HCT116 (cell line): ENCODE measurements around the gene GRK5. TPM values are rescaled to one million over a fixed set of nuclear protein-coding genes. Genes with fewer than 3 reads are reported as not detected.

Source experiments
- ATAC-seq: fragments of 200-7000 bp; cut with Tn5 transposase; 2 replicates; pipeline ENCODE4 v1.9.1; 2020; ENCODE audit warnings: mild to moderate bottlenecking, moderate library complexity
- BruUV-seq: library from RNA; stranded (reverse); fragments of 400-500 nt; replicated peaks from 2 replicates; lab custom pipeline; 2021; lab: Mats Ljungman, UMichigan
- CTCF ChIA-PET: fragments of 300-600 bp; sonication (Branson Sonifier 250); formaldehyde crosslinking; loops from one replicate; lab custom pipeline; 2021; ENCODE audit warnings: antibody characterized with exemption; lab: Charles Lee
- POLR2A ChIA-PET: fragments of 300-600, 350-600 bp; sonication (Branson Sonifier 250); formaldehyde crosslinking; loops from one replicate; lab custom pipeline; 2021; ENCODE audit warnings: antibody characterized with exemption; lab: Charles Lee
- RAD21 ChIA-PET, 2 experiments: fragments of 300-600 bp; sonication (Branson Sonifier 250); formaldehyde crosslinking; loops; one replicate each; lab custom pipeline; 2023; ENCODE audit warnings: low total read pairs in 2 of 2; ENCODE audit not compliant: uncharacterized antibody in 2 of 2, unreplicated experiment in 2 of 2, low non-redundant PET in 1 of 2; lab: Charles Lee
- DNase-seq: peaks from one replicate; pipeline ENCODE4 v3.0.0-alpha.2; 2010; ENCODE audit warnings: low read depth, low spot score
- H2AFZ ChIP-seq: fragments of 200-600 bp; shearing (Covaris generic), sonication (generic); 2 replicates; pipeline ENCODE4 v1.6.1; 2017; ENCODE audit warnings: low read depth, mixed run types, mixed read lengths, antibody characterized with exemption, low read length; ENCODE audit not compliant: poor library complexity, severe bottlenecking
- H3K27ac ChIP-seq: 2 replicates; pipeline ENCODE4 v1.5.1; 2012; ENCODE audit warnings: low read depth, low read length
- H3K27me3 ChIP-seq: fragments of 200-600 bp; sonication (generic); 2 replicates; pipeline ENCODE4 v1.6.1; 2016; ENCODE audit warnings: mixed run types, low read length, mixed read lengths; ENCODE audit not compliant: insufficient read depth
- H3K36me3 ChIP-seq, 2 experiments: fragments of 200-500 bp in 1 of 2; fragments of 200-600 bp in 1 of 2; sonication (Bioruptor generic) in 1 of 2; sonication (generic) in 1 of 2; 2 replicates each; pipeline versions ENCODE4 v1.5.1 to v1.6.1; 2014 to 2016; ENCODE audit warnings: low read length in 2 of 2, inconsistent platforms in 1 of 2, mixed read lengths in 1 of 2, mixed run types in 1 of 2; ENCODE audit not compliant: insufficient read depth in 2 of 2, control insufficient read depth in 1 of 2
- H3K4me1 ChIP-seq, 2 experiments: fragments of 200-600 bp in 1 of 2; sonication (generic) in 1 of 2; 2 replicates each; pipeline versions ENCODE4 v1.5.1 to v1.6.1; 2012 to 2017; ENCODE audit warnings: low read length in 2 of 2, inconsistent platforms in 1 of 2, mild to moderate bottlenecking in 1 of 2, mixed read lengths in 1 of 2, mixed run types in 1 of 2, moderate library complexity in 1 of 2; ENCODE audit not compliant: insufficient read depth in 2 of 2, control insufficient read depth in 1 of 2
- H3K4me2 ChIP-seq: fragments of 200-600 bp; sonication (generic); 2 replicates; pipeline ENCODE4 v1.6.1; 2017; ENCODE audit warnings: mixed run types, low read length, mixed read lengths
- H3K4me3 ChIP-seq, 2 experiments: fragments of 200-600 bp in 1 of 2; sonication (generic) in 1 of 2; replicated peaks in 1 of 2; 2 replicates each; pipeline ENCODE4 v1.5.1; 2011 to 2016; ENCODE audit warnings: low read length in 2 of 2, control low read depth in 1 of 2, low read depth in 1 of 2, mild to moderate bottlenecking in 1 of 2, mixed read lengths in 1 of 2, mixed run types in 1 of 2
- H3K79me2 ChIP-seq: fragments of 200-600 bp; sonication (generic); 2 replicates; pipeline ENCODE4 v1.6.1; 2017; ENCODE audit warnings: mild to moderate bottlenecking, mixed run types, low read length, moderate library complexity, mixed read lengths; ENCODE audit not compliant: insufficient read depth
- H3K9ac ChIP-seq: fragments of 200-600 bp; sonication (generic); 2 replicates; pipeline ENCODE4 v1.6.1; 2016; ENCODE audit warnings: low read length, mixed read lengths
- H3K9me2 ChIP-seq: fragments of 200-600 bp; sonication (generic), shearing (Covaris generic); 2 replicates; pipeline ENCODE4 v1.6.1; 2017; ENCODE audit warnings: mixed run types, mild to moderate bottlenecking, moderate library complexity; ENCODE audit not compliant: insufficient read depth
- H3K9me3 ChIP-seq, 2 experiments: fragments of 200-500 bp in 1 of 2; fragments of 200-600 bp in 1 of 2; sonication (Bioruptor generic) in 1 of 2; sonication (generic) in 1 of 2; 2 replicates each; pipeline ENCODE4 v1.6.1; 2014 to 2017; ENCODE audit warnings: low read length in 2 of 2, mixed read lengths in 2 of 2, inconsistent platforms in 1 of 2, low read depth in 1 of 2, mild to moderate bottlenecking in 1 of 2, mixed run types in 1 of 2, moderate library complexity in 1 of 2; ENCODE audit not compliant: control insufficient read depth in 1 of 2, insufficient read depth in 1 of 2
- H4K20me1 ChIP-seq: fragments of 200-600 bp; sonication (generic), shearing (Covaris generic); 2 replicates; pipeline ENCODE4 v1.6.1; 2017; ENCODE audit warnings: mixed run types, mild to moderate bottlenecking, moderate library complexity; ENCODE audit not compliant: insufficient read depth
- CBX3 ChIP-seq: IDR thresholded peaks from 2 replicates; pipeline ENCODE4 v1.6.1; 2012; ENCODE audit warnings: low read depth
- EGR1 ChIP-seq: IDR thresholded peaks from 2 replicates; pipeline ENCODE4 v1.6.1; 2012; ENCODE audit warnings: low read depth
- ELF1 ChIP-seq: IDR thresholded peaks from 2 replicates; pipeline ENCODE4 v1.6.1; 2012; ENCODE audit warnings: low read depth, borderline replicate concordance
- EZH2 ChIP-seq: fragments of 200-600 bp; sonication (generic); IDR thresholded peaks from 2 replicates; pipeline ENCODE4 v1.6.1; 2017; ENCODE audit warnings: antibody characterized with exemption, mixed run types
- FOSL1 ChIP-seq: IDR thresholded peaks from 2 replicates; pipeline ENCODE4 v1.6.1; 2012; ENCODE audit warnings: low read depth
- POLR2A ChIP-seq: IDR thresholded peaks from 2 replicates; pipeline ENCODE4 v1.7.0; 2011; ENCODE audit warnings: borderline replicate concordance; ENCODE audit not compliant: insufficient read depth, insufficient read length; ENCODE audit errors: extremely low read depth
- RAD21 ChIP-seq: IDR thresholded peaks from 2 replicates; pipeline ENCODE4 v1.6.1; 2012; ENCODE audit warnings: low read depth, mild to moderate bottlenecking
- SIN3A ChIP-seq: IDR thresholded peaks from 2 replicates; pipeline ENCODE4 v1.6.1; 2012; ENCODE audit warnings: low read depth
- SP1 ChIP-seq: IDR thresholded peaks from 2 replicates; pipeline ENCODE4 v1.6.1; 2012; ENCODE audit warnings: low read depth
- TCF7L2 ChIP-seq: IDR thresholded peaks from 2 replicates; pipeline ENCODE4 v1.7.0; 2011; ENCODE audit warnings: borderline replicate concordance, inconsistent platforms; ENCODE audit not compliant: insufficient read depth, insufficient read length; ENCODE audit errors: extremely low read depth
- YY1 ChIP-seq: IDR thresholded peaks from 2 replicates; pipeline ENCODE4 v1.6.1; 2011; ENCODE audit warnings: low read length, low read depth, moderate library complexity, mild to moderate bottlenecking; ENCODE audit not compliant: insufficient replicate concordance; ENCODE audit errors: extremely low read depth
- ZFX ChIP-seq: fragments of 450-650 bp; IDR thresholded peaks from 2 replicates; pipeline ENCODE4 v1.6.1; 2017
- ZNF274 ChIP-seq: fragments of 200-500 bp; sonication (Bioruptor generic); IDR thresholded peaks from 2 replicates; pipeline ENCODE4 v1.6.1; 2014; ENCODE audit warnings: mild to moderate bottlenecking, low read depth, low read length, inconsistent platforms
- intact Hi-C: fragments of 100-400 bp; cut with micrococcal nuclease; formaldehyde crosslinking; loops from 2 replicates; pipeline ENCODE4 v1.10.0; 2022
- total RNA-seq: library from RNA; stranded (reverse); gene quantifications from one replicate; pipeline ENCODE4 v1.2.1, GENCODE V29; 2021; ENCODE audit not compliant: unreplicated experiment
- TF ChIP-seq, protein P1 (sequence below), 3 experiments: fragments of 200-600 bp in 1 of 3; sonication (generic) in 1 of 3; IDR thresholded peaks in 2 of 3; conservative IDR thresholded peaks in 1 of 3; 2 replicates each; pipeline ENCODE4 v1.5.1; 2012 to 2017; ENCODE audit warnings: low read depth in 2 of 3, low read length in 2 of 3, antibody characterized with exemption in 1 of 3, borderline replicate concordance in 1 of 3, control low read depth in 1 of 3, mild to moderate bottlenecking in 1 of 3, mixed read lengths in 1 of 3, mixed run types in 1 of 3, moderate library complexity in 1 of 3; ENCODE audit not compliant: insufficient read depth in 1 of 3
- TF ChIP-seq, protein P2 (sequence below): IDR thresholded peaks from 2 replicates; pipeline ENCODE4 v1.6.1; 2012; ENCODE audit warnings: low read depth

GRK5 gene
- total RNA-seq, 1 experiment from 2014 or later, result 7.3 TPM

DNA sequence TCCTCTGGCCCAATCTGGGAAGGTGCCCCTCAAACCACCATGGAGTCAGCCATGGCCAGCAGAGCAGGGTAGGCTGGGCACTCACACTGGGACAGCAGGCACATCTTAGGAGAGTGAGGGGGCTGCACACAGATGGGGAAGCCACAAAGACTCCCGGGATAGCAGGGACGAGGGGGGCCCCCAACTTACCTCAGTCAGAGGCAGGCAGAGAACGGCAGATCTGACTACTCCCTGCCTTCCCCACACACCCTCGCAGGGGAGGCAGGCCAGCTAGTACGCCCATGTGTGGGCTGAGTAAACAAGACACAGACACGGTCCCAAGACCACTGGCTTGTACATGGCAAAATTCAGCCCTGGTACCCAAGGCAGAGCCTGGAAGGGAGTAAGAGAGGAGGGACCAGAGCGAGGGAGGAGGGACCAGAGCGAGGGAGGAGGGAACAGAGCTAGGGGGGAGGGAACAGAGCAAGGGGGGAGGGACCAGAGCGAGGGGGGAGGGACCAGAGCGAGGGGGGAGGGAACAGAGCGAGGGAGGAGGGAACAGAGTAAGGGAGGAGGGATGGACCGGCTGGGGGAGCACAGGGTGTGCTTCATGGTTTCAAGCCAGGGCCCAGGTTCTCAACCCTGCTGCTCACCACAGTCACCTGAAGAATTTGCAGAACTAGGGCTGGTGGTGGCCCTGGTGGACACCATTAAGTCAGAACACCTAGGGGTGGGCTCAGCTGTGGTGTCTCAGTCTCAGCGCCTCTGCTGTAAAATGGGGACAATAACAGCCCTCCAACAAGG, 261.4 kb downstream of the GRK5 start:
- peaks cover 0 to 15% of the 10 kb centered on the region in 2 experiments; a peak in 1 of 4 replicates for H3K4me1 ChIP-seq
- TF ChIP-seq ZFX (no peak), SP1 (no peak)
- no peak overlapping the region for H2AFZ ChIP-seq
- DNase-seq (no peak), ATAC-seq (peak; percentile 91)
- intact Hi-C loops, result no loop called here
- no peaks in the 10 kb centered on the region for H3K79me2 ChIP-seq
- no peaks in the 10 kb centered on the region for H4K20me1 ChIP-seq
- RAD21 ChIA-PET, result interaction anchor here in 1 of 2 experiments (1.2 kb wide), 1 partner anchor 269 kb away, joined by 3 read pairs; no protein-coding TSS in a partner anchor
- no peak overlapping the region for H3K4me3 ChIP-seq
- no peaks in the 10 kb centered on the region for H3K27me3 ChIP-seq
- no peaks in the 10 kb centered on the region for H3K9me3 ChIP-seq
- CTCF ChIA-PET, result no interaction called here
- 0 out of 2 replicates have a peak overlapping the region, but pooled peaks have one; percentile 8 for H3K4me2 ChIP-seq
- no peak overlapping the region for H3K9ac ChIP-seq
- H3K9me2 ChIP-seq, result no peaks in the 10 kb centered on the region
- H3K36me3 ChIP-seq, result no peaks in the 10 kb centered on the region
- no TSS peak for BruUV-seq
- POLR2A ChIA-PET, result no interaction called here
- H3K27ac ChIP-seq, result no peak overlapping the region; the same call in 1 of the 2 replicates

DNA sequence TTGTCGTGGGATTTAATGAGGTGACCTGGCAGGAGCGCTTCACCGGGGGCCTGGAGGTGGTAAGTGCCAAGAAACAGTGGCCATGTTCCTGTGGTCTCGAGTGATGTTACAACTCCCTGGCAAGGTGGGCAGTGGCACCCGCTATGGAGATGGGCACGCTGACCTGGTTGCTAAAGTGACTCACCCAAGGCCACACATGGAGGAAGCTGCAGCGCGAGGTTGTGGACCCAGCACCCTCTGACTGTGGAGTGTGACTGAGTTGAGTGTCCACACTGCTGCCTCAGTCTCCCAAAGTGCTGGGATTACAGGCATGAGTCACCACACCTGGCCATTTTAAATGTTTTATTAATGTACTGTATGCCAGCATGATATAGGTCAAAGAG, 261.9 kb downstream of the GRK5 start:
- H3K27ac ChIP-seq, result no peak overlapping the region
- H4K20me1 ChIP-seq, result no peaks in the 10 kb centered on the region
- no peaks in the 10 kb centered on the region for H3K9me2 ChIP-seq
- peaks cover 0 to 15% of the 10 kb centered on the region in 2 experiments; a peak in 1 of 4 replicates for H3K4me1 ChIP-seq
- no peak overlapping the region for H2AFZ ChIP-seq
- H3K36me3 ChIP-seq, result no peaks in the 10 kb centered on the region
- no peak for DNase-seq
- ChIA-PET RAD21 (interaction anchor here in 1 of 2 experiments (1.2 kb wide), 1 partner anchor 270 kb away, joined by 3 read pairs; no protein-coding TSS in a partner anchor), POLR2A (no interaction called here), CTCF (no interaction called here)
- H3K79me2 ChIP-seq, result no peaks in the 10 kb centered on the region
- 0 out of 2 replicates have a peak overlapping the region, but pooled peaks have one; percentile 8 for H3K4me2 ChIP-seq
- H3K27me3 ChIP-seq, result no peaks in the 10 kb centered on the region
- H3K4me3 ChIP-seq, result no peak overlapping the region
- ATAC-seq, result no peak
- H3K9me3 ChIP-seq, result no peaks in the 10 kb centered on the region
- intact Hi-C loops, result no loop called here
- H3K9ac ChIP-seq, result no peak overlapping the region
- no TSS peak for BruUV-seq
- TF ChIP-seq POLR2A (no peak), EGR1 (no peak), TCF7L2 (no peak), RAD21 (no peak), ELF1 (no peak), ZFX (no peak), FOSL1 (no peak), SIN3A (no peak), YY1 (no peak), EZH2 (no peak), CBX3 (no peak), ZNF274 (no peak)
- TF ChIP-seq, protein P1, sequence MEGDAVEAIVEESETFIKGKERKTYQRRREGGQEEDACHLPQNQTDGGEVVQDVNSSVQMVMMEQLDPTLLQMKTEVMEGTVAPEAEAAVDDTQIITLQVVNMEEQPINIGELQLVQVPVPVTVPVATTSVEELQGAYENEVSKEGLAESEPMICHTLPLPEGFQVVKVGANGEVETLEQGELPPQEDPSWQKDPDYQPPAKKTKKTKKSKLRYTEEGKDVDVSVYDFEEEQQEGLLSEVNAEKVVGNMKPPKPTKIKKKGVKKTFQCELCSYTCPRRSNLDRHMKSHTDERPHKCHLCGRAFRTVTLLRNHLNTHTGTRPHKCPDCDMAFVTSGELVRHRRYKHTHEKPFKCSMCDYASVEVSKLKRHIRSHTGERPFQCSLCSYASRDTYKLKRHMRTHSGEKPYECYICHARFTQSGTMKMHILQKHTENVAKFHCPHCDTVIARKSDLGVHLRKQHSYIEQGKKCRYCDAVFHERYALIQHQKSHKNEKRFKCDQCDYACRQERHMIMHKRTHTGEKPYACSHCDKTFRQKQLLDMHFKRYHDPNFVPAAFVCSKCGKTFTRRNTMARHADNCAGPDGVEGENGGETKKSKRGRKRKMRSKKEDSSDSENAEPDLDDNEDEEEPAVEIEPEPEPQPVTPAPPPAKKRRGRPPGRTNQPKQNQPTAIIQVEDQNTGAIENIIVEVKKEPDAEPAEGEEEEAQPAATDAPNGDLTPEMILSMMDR (IDR thresholded peaks at IDR 0.05 in 2 of 3, conservative IDR thresholded peaks at IDR 0.05 in 1 of 3; ENCODE audit: borderline replicate concordance in 1 of 3, insufficient read depth in 1 of 3, low read depth in 2 of 3, low read length in 2 of 3), result no peak
- TF ChIP-seq, protein P2, sequence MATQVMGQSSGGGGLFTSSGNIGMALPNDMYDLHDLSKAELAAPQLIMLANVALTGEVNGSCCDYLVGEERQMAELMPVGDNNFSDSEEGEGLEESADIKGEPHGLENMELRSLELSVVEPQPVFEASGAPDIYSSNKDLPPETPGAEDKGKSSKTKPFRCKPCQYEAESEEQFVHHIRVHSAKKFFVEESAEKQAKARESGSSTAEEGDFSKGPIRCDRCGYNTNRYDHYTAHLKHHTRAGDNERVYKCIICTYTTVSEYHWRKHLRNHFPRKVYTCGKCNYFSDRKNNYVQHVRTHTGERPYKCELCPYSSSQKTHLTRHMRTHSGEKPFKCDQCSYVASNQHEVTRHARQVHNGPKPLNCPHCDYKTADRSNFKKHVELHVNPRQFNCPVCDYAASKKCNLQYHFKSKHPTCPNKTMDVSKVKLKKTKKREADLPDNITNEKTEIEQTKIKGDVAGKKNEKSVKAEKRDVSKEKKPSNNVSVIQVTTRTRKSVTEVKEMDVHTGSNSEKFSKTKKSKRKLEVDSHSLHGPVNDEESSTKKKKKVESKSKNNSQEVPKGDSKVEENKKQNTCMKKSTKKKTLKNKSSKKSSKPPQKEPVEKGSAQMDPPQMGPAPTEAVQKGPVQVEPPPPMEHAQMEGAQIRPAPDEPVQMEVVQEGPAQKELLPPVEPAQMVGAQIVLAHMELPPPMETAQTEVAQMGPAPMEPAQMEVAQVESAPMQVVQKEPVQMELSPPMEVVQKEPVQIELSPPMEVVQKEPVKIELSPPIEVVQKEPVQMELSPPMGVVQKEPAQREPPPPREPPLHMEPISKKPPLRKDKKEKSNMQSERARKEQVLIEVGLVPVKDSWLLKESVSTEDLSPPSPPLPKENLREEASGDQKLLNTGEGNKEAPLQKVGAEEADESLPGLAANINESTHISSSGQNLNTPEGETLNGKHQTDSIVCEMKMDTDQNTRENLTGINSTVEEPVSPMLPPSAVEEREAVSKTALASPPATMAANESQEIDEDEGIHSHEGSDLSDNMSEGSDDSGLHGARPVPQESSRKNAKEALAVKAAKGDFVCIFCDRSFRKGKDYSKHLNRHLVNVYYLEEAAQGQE, result no peak
